Measurements from ENCODE around the gene WDR18.

DNA sequence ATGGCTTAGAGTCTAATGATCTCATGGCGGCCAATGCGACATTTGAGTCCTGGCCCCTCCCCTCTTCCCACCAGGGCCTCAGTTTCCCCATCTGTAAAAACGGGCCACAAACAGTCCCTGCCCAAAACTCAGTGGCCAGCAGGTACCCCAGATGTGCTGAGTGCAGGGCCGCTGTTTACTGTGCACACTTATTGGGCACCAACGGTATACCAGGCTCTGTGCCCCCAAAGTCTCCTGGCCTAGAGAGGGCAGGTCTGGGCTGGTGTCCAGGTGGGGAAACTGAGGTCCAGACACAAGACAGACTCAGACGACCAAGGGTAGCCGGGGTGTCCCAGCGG, 23.6 kb upstream of the WDR18 start:
- TF ChIP-seq POLR2A (IDR thresholded peaks at IDR 0.05; ENCODE audit: low read depth), result no peak
- TF ChIP-seq, protein P1, sequence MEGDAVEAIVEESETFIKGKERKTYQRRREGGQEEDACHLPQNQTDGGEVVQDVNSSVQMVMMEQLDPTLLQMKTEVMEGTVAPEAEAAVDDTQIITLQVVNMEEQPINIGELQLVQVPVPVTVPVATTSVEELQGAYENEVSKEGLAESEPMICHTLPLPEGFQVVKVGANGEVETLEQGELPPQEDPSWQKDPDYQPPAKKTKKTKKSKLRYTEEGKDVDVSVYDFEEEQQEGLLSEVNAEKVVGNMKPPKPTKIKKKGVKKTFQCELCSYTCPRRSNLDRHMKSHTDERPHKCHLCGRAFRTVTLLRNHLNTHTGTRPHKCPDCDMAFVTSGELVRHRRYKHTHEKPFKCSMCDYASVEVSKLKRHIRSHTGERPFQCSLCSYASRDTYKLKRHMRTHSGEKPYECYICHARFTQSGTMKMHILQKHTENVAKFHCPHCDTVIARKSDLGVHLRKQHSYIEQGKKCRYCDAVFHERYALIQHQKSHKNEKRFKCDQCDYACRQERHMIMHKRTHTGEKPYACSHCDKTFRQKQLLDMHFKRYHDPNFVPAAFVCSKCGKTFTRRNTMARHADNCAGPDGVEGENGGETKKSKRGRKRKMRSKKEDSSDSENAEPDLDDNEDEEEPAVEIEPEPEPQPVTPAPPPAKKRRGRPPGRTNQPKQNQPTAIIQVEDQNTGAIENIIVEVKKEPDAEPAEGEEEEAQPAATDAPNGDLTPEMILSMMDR (IDR thresholded peaks at IDR 0.05), result no peak

Data from esophagus muscularis mucosa (tissue), 3 donors.